GM06990 (cell line): ENCODE results near the gene CAPN15.

Experiments
- DNase-seq: peaks from one replicate; pipeline ENCODE4 v3.0.0-alpha.2; 2011; ENCODE audit not compliant: insufficient read length; ENCODE audit errors: extremely low read depth
- H3K27me3 ChIP-seq: replicated peaks from 2 replicates; pipeline ENCODE4 v1.6.0; 2011; ENCODE audit warnings: low read length; ENCODE audit not compliant: control insufficient read depth, insufficient read depth
- H3K36me3 ChIP-seq: 2 replicates; pipeline ENCODE4 v1.5.1; 2011; ENCODE audit warnings: low read length; ENCODE audit not compliant: control insufficient read depth, insufficient read depth
- H3K4me3 ChIP-seq: replicated peaks from 2 replicates; pipeline ENCODE4 v1.5.1; 2011; ENCODE audit warnings: low read depth, mild to moderate bottlenecking, control low read depth, low read length
- TF ChIP-seq, protein P1 (sequence below): IDR thresholded peaks from 2 replicates; pipeline ENCODE4 v1.5.1; 2011; ENCODE audit warnings: low read length, control low read depth, mild to moderate bottlenecking, inconsistent platforms; ENCODE audit not compliant: insufficient read depth, poor library complexity, severe bottlenecking

CAPN15 gene

DNA sequence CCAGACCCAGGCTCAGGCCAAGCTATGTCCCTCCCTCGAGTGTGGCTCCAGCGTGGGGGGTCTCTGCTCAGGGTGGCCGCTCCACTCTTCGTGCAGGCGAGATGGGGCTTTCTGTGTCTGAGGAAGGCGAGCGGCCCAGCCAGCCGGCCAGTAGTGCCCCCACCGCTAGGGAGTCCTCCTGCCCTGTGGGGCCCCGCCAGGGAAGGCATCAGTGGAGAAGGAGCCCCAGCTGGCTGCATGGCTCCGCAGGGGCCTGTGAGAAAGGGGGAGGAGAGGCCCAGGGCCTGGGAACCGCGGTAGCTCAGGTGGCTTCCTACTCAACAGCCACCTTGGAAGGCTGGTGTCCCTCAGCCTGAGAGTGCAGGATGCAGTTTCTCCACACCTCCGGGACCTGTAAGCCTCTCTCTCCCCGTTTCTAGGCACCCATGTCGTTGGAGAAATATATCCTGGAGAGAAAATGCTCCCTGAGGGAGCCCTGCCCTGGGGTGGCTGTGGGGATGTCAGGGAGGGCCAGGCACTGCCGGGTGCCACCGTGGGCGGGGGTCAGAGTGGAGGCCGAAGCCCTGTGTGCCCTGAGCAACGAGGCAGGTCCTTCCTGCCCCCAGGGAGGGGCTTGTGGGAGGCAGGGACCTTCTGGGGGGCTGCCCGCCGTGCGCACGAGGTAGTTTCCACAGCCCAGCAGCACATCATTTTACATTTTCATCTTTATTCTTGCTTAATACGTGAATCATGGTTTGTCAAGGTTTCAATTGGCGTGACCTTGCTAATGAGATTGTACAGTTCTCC, 45.5 kb downstream of the CAPN15 start:
- no peaks in the 10 kb centered on the region for H3K27me3 ChIP-seq
- no peak overlapping the region for H3K4me3 ChIP-seq
- peaks cover 5% of the 10 kb centered on the region for H3K36me3 ChIP-seq
- DNase-seq, result no peak
- TF ChIP-seq, protein P1, sequence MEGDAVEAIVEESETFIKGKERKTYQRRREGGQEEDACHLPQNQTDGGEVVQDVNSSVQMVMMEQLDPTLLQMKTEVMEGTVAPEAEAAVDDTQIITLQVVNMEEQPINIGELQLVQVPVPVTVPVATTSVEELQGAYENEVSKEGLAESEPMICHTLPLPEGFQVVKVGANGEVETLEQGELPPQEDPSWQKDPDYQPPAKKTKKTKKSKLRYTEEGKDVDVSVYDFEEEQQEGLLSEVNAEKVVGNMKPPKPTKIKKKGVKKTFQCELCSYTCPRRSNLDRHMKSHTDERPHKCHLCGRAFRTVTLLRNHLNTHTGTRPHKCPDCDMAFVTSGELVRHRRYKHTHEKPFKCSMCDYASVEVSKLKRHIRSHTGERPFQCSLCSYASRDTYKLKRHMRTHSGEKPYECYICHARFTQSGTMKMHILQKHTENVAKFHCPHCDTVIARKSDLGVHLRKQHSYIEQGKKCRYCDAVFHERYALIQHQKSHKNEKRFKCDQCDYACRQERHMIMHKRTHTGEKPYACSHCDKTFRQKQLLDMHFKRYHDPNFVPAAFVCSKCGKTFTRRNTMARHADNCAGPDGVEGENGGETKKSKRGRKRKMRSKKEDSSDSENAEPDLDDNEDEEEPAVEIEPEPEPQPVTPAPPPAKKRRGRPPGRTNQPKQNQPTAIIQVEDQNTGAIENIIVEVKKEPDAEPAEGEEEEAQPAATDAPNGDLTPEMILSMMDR, result no peak

DNA sequence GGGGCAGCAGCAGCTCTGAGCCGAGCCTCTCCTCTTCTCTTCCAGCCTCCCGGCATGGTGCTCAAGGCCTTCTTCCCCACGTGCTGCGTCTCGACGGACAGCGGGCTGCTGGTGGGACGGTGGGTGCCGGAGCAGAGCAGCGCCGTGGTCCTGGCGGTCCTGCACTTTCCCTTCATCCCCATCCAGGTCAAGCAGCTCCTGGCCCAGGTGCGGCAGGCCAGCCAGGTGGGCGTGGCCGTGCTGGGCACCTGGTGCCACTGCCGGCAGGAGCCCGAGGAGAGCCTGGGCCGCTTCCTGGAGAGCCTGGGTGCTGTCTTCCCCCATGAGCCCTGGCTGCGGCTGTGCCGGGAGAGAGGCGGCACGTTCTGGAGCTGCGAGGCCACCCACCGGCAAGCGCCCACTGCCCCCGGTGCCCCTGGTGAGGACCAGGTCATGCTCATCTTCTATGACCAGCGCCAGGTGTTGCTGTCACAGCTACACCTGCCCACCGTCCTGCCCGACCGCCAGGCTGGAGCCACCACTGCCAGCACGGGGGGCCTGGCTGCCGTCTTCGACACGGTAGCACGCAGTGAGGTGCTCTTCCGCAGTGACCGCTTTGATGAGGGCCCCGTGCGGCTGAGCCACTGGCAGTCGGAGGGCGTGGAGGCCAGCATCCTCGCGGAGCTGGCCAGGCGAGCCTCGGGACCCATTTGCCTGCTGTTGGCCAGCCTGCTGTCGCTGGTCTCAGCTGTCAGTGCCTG, 46.7 kb downstream of the CAPN15 start:
- Histone ChIP-seq H3K4me3 (no peak overlapping the region), H3K36me3 (peaks cover 5% of the 10 kb centered on the region), H3K27me3 (no peaks in the 10 kb centered on the region)
- TF ChIP-seq, protein P1, result no peak
- no peak for DNase-seq

DNA sequence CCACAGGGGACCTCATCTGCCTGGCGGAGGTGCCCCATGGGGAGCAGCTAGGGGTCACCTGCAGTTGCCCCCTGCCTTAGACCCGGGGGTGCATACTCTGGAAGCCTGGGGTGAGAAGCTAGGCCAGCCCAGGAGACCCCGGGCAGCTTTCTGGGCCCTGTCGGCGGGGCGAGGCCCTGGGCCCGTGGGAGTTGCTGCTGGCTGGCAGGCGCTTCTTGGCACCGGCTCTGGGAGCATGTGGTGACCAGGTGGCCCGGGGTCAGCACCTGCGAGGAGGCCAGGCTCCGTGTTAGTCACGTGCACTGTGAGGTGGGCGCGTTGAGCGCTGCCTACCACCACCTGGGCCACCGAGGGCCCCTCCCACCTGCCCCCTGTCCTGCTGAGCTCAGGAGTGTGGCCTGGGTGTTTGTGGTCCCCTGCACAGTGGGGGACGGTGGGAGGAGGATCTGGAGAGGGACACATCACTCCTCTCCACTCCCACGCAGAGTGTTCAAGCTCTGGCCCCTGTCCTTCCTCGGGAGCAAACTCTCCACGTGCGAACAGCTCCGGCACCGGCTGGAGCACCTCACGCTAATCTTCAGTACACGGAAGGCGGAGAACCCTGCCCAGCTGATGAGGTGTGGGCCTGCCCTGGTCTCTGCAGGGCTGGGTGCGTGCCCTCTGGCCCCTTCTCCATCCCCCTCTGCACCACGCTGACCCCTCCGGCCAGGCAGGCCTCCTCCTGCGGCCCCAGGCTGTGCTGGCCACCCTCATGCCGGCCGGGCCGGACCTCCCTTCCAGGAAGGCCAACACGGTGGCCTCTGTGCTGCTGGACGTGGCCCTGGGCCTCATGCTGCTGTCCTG, 48.1 kb downstream of the CAPN15 start:
- TF ChIP-seq, protein P1, result no peak
- Histone ChIP-seq H3K4me3 (no peak overlapping the region), H3K27me3 (no peaks in the 10 kb centered on the region), H3K36me3 (peaks cover 5% of the 10 kb centered on the region)
- DNase-seq, result no peak

DNA sequence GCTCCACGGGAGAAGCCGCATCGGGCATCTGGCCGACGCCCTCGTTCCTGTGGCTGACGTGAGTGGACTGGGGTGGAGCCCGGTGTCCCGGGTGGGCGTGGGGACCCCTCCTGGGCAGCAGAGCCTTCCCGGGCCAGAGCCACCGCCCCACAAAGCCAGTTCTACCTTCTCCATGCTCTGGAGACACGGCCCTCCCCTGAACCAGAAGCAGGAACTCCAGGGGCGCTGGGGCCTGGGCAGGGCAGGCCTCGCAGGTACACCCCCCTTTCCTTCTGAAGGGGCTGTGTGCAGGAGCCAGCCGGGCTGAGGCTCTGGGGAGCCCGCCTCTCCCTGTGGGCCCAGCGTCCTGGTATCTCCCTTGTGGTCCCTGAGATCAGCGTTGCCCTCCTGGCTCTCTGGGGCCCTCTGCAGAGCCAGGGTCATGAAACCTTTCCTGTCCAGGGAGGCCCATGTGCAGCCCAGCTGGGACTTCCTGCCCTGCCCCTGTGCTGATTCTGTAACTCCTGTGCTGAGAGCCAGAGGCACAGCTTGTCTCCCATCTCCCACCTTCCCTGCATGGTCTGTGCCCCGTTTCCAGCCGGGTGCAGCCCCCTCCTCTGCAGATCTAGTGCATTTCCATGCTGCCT, 48.8 kb downstream of the CAPN15 start:
- no peaks in the 10 kb centered on the region for H3K27me3 ChIP-seq
- H3K36me3 ChIP-seq, result peaks cover 5% of the 10 kb centered on the region
- H3K4me3 ChIP-seq, result no peak overlapping the region
- no peak for DNase-seq
- TF ChIP-seq, protein P1, result no peak

DNA sequence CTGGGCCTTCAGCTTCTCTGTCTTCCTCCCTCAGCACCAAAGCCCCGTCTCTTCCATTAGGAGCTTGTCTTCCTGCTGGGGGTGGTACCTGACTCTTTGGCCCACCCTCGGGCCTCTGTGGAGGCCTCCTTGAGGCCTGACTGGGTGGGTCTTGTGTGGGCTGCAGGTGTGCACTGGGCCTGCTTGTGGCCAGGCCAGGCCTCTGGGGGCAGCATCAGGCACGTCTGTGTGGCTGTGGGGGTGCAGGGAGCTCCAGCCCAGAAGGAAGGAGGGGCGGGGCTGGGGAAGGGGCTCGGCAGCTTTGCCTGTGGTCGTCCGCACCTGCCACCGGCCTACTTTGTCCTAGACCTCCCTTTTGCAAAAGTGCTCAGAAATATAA, 49.3 kb downstream of the CAPN15 start:
- H3K27me3 ChIP-seq, result no peaks in the 10 kb centered on the region
- no peak overlapping the region for H3K4me3 ChIP-seq
- H3K36me3 ChIP-seq, result peaks cover 5% of the 10 kb centered on the region
- TF ChIP-seq, protein P1, result no peak
- DNase-seq, result no peak
